Measurements from ENCODE around the gene ERGIC3. TPM values are rescaled to one million over a fixed set of nuclear protein-coding genes. Genes with fewer than 3 reads are reported as not detected.
A peak's percentile ranks its signal among the peaks of the same experiment; 100 is the strongest.

Gene ERGIC3
- 100 to 1,000 TPM; 129 to 200 (median 163) TPM for total RNA-seq

GRCh38 chr20:35541783-35542662, at the start of gene ERGIC3:
Gene ERGIC3, plus strand, starts transcription at chr20:35542078. Its CDS starts 20 bp downstream, at chr20:35542098.
- TF ChIP-seq, protein P1, sequence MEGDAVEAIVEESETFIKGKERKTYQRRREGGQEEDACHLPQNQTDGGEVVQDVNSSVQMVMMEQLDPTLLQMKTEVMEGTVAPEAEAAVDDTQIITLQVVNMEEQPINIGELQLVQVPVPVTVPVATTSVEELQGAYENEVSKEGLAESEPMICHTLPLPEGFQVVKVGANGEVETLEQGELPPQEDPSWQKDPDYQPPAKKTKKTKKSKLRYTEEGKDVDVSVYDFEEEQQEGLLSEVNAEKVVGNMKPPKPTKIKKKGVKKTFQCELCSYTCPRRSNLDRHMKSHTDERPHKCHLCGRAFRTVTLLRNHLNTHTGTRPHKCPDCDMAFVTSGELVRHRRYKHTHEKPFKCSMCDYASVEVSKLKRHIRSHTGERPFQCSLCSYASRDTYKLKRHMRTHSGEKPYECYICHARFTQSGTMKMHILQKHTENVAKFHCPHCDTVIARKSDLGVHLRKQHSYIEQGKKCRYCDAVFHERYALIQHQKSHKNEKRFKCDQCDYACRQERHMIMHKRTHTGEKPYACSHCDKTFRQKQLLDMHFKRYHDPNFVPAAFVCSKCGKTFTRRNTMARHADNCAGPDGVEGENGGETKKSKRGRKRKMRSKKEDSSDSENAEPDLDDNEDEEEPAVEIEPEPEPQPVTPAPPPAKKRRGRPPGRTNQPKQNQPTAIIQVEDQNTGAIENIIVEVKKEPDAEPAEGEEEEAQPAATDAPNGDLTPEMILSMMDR (IDR thresholded peaks at IDR 0.05), result peak in 1 of 4 experiments; percentile 55
- TF ChIP-seq POLR2A (IDR thresholded peaks at IDR 0.05) (peak in 1 of 2 donors; percentile 39), POLR2AphosphoS5 (IDR thresholded peaks at IDR 0.05) (no peak)
- peaks cover 0 to 21% (median 8%) of the 10 kb centered on the region in 3 donors for H3K4me1 ChIP-seq
- ATAC-seq, result peak; percentile 100

GRCh38 chr20:35492352-35492751, 49.5 kb upstream of the ERGIC3 start:
- H3K4me3 ChIP-seq, result no peak overlapping the region
- H3K4me1 ChIP-seq, result peaks cover 0 to 10% (median 0%) of the 10 kb centered on the region in 3 donors
- H3K36me3 ChIP-seq, result peaks cover 0 to 100% of the 10 kb centered on the region in 2 donors
- WGBS, 2 donors (ENCODE audit: low coverage in 1 of 2), result 94 to 99% methylated on average over 5 to 6 of the region's 6 CpGs
- TF ChIP-seq, protein P1 (IDR thresholded peaks at IDR 0.05), result no peak
- no peak for TF ChIP-seq POLR2AphosphoS5 (IDR thresholded peaks at IDR 0.05)
- TF ChIP-seq EP300 (IDR thresholded peaks at IDR 0.05), result no peak
- TF ChIP-seq POLR2A (IDR thresholded peaks at IDR 0.05), result no peak
- no peak overlapping the region for H3K27ac ChIP-seq
- no peaks in the 10 kb centered on the region for H3K9me3 ChIP-seq
- no peak for ATAC-seq
- no peaks in the 10 kb centered on the region for H3K27me3 ChIP-seq

More at GRCh38 chr20:35541783-35542662, at the start of gene ERGIC3:
- WGBS, 2 donors (ENCODE audit: low coverage in 1 of 2), result 10 to 28% methylated on average over 5 to 17 of the region's 57 CpGs
- Histone ChIP-seq H3K27ac (peak within 1 kb of the TSS in 3 of 4 donors; percentile 78 to 83 (median 81)), H3K27me3 (no peaks in the 10 kb centered on the region), H3K4me3 (peak within 1 kb of the TSS; percentile 73 to 82), H3K9me3 (no peaks in the 10 kb centered on the region), H3K36me3 (peaks cover 0 to 38% of the 10 kb centered on the region in 2 donors)

DNA sequence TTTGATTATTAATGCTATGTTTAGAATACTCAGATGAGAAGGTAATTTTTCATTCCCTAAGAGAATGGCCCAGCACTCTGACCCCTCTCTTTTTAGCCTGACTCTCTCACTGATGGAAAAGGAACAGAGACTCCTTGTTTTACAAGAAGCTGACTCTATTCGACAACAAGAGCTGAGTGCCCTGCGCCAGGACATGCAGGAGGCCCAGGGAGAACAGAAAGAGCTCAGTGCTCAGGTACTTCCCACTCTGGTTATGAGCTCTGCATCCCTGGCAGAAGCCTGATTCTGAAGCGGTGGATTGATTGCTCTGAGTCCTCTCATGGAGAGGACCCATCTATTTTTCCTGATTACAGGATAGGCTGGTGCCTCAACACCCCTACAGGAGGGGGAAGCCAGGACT, 45.4 kb upstream of the ERGIC3 start:
- peaks cover 0 to 18% (median 0%) of the 10 kb centered on the region in 3 donors for H3K4me1 ChIP-seq
- H3K27ac ChIP-seq, result peak overlapping the region in 3 of 4 donors; percentile 61 to 73 (median 71)

GRCh38 chr20:35497320-35497719, 44.6 kb upstream of the ERGIC3 start:
- Histone ChIP-seq H3K27me3 (no peaks in the 10 kb centered on the region), H3K4me3 (no peak overlapping the region), H3K36me3 (peaks cover 0 to 100% of the 10 kb centered on the region in 2 donors), H3K27ac (peak overlapping the region; percentile 10 to 73 (median 66)), H3K9me3 (no peaks in the 10 kb centered on the region), H3K4me1 (peaks cover 0 to 18% (median 0%) of the 10 kb centered on the region in 3 donors)
- TF ChIP-seq, protein P1 (IDR thresholded peaks at IDR 0.05), result no peak
- TF ChIP-seq POLR2A (IDR thresholded peaks at IDR 0.05), result no peak
- no peak for TF ChIP-seq EP300 (IDR thresholded peaks at IDR 0.05)
- TF ChIP-seq POLR2AphosphoS5 (IDR thresholded peaks at IDR 0.05), result no peak
- 76 to 89% methylated on average over 2 to 4 of the region's 5 CpGs for WGBS, 2 donors (ENCODE audit: low coverage in 1 of 2)
- peak; percentile 14 for ATAC-seq

More for the DNA sequence above, 45.4 kb upstream of the ERGIC3 start:
- WGBS, 2 donors (ENCODE audit: low coverage in 1 of 2), result 77 to 80% methylated on average over 1 to 3 of the region's 3 CpGs
- Histone ChIP-seq H3K9me3 (no peaks in the 10 kb centered on the region), H3K27me3 (no peaks in the 10 kb centered on the region), H3K4me3 (no peak overlapping the region), H3K36me3 (peaks cover 0 to 100% of the 10 kb centered on the region in 2 donors)
- no peak for ATAC-seq
- TF ChIP-seq EP300 (IDR thresholded peaks at IDR 0.05) (no peak), POLR2A (IDR thresholded peaks at IDR 0.05) (no peak), POLR2AphosphoS5 (IDR thresholded peaks at IDR 0.05) (no peak)
- TF ChIP-seq, protein P1 (IDR thresholded peaks at IDR 0.05), result no peak

Data from gastroesophageal sphincter (tissue), 4 donors.